CD4-positive, alpha-beta T cell treated with Interleukin-21 for 1 hour (primary cell): ENCODE results near the gene PSMB10.

Source experiments
- DNase-seq: peaks from one replicate; pipeline ENCODE4 v3.0.0-alpha.2; 2020

Gene PSMB10

GRCh38 chr16:67888331-67888730 lies 48.3 kb downstream of the PSMB10 start:
- DNase-seq: no peak

- no peak for DNase-seq
These were observed 50.3 kb downstream of the PSMB10 start for GRCh38 chr16:67886387-67886786.

DNA sequence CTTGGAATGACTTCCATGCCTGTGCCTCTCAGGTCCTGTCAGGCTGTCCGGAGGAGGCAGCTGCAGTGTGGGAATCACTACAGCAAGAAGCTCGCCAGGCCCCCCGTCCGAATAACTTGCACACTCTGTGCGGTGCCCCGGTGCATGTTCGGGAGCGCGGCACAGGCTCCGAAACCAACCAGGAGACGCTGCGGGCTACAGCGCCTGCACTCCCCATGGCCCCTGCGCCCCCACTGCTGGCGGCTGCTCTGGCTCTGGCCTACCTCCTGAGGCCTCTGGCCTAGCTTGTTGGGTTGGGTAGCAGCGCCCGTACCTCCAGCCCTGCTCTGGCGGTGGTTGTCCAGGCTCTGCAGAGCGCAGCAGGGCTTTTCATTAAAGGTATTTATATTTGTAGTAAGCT lies 50.7 kb downstream of the PSMB10 start:
- DNase-seq: no peak

DNA sequence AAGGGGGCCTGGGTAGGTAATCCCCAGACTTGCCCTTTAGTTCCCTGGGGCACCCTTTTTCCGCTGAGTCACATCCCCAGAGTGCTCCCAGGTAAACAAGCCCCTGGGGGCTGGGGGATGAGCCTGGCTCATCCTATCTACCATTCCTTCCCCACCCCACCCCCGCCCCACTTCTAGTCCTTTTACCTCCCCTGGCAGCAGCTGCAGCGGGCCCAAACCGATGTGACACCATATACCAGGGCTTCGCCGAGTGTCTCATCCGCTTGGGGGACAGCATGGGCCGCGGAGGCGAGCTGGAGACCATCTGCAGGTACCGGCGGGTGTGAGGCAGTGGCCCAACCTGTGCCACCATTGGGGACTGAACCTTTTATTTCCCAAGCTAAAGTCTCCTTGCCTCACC lies 51.1 kb downstream of the PSMB10 start:
- DNase-seq: no peak

- no peak for DNase-seq
These were observed 52.0 kb downstream of the PSMB10 start, which contains the start of gene NRN1L for GRCh38 chr16:67884684-67885083. Gene NRN1L (plus strand): TSS chr16:67884885. CDS start chr16:67884904, 19 bp downstream.
